ENCODE results near the gene EGFR. TPM values are rescaled to one million over a fixed set of nuclear protein-coding genes. Genes with fewer than 3 reads are reported as not detected.

Gene EGFR
- total RNA-seq, 1 donor from 2014 or later: 58.1 TPM

GRCh38 chr7:55250313-55250712, 231.5 kb downstream of the EGFR start:
- no peak for DNase-seq

- DNase-seq: no peak
Measured at GRCh38 chr7:55251313-55251712, 232.5 kb downstream of the EGFR start.

- no peak for DNase-seq
Measured at GRCh38 chr7:55251911-55252310, 233.1 kb downstream of the EGFR start.

GRCh38 chr7:55252386-55252785, 233.6 kb downstream of the EGFR start:
- no peak for DNase-seq

- no peak for DNase-seq
Measured at GRCh38 chr7:55253188-55253587, 234.4 kb downstream of the EGFR start.

GRCh38 chr7:55254242-55254595, 235.4 kb downstream of the EGFR start:
- DNase-seq: no peak

- DNase-seq: peak; percentile 92
Measured at GRCh38 chr7:55254596-55255495, 236.0 kb downstream of the EGFR start.

GRCh38 chr7:55255496-55256445, 237.0 kb downstream of the EGFR start:
- peak; percentile 94 for DNase-seq

- DNase-seq: no peak
Measured at GRCh38 chr7:55258631-55259030, 239.8 kb downstream of the EGFR start.

GRCh38 chr7:55260171-55260570, 241.4 kb downstream of the EGFR start:
- no peak for DNase-seq

- DNase-seq: no peak
Measured at GRCh38 chr7:55260676-55261385, 242.0 kb downstream of the EGFR start.
